MM.1S (cell line): ENCODE data around the gene SCFD2.

Experiments used
- EZH2 ChIP-seq: fragments of 300-600 bp; sonication (generic); optimal IDR thresholded peaks from 2 replicates; pipeline ENCODE3; 2017; ENCODE audit warnings: low read depth, mild to moderate bottlenecking, antibody characterized with exemption, low read length, mixed read lengths
- EZH2phosphoT487 ChIP-seq: fragments of 300-600 bp; sonication (generic); IDR thresholded peaks from 2 replicates; pipeline ENCODE4 v1.6.1; 2018; ENCODE audit warnings: antibody characterized with exemption, low read length
- TF ChIP-seq, protein P1 (sequence below): fragments of 300-600 bp; sonication (generic); IDR thresholded peaks from 2 replicates; pipeline ENCODE4 v1.5.1; 2016; ENCODE audit warnings: antibody characterized with exemption, low read length, mixed read lengths

DNA sequence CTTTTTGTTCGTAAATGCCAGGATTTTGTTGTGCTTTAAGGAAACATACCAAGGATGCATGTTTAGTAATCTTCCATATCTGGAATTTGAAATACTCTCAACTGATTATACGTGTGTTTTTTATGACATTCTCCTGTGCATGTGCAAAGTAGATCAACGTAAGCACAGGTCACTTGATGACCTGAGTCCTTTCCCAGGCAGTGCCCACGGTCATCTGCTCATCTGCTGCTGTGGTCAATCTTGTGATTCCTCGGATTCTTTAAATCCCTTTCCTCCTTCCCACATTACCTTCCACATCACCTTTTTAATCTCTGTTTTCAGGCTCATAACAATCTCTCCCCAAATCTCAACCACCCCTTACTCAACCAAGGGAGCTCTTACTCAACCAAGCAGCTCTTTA lies 399.7 kb downstream of the SCFD2 start:
- TF ChIP-seq, protein P1, sequence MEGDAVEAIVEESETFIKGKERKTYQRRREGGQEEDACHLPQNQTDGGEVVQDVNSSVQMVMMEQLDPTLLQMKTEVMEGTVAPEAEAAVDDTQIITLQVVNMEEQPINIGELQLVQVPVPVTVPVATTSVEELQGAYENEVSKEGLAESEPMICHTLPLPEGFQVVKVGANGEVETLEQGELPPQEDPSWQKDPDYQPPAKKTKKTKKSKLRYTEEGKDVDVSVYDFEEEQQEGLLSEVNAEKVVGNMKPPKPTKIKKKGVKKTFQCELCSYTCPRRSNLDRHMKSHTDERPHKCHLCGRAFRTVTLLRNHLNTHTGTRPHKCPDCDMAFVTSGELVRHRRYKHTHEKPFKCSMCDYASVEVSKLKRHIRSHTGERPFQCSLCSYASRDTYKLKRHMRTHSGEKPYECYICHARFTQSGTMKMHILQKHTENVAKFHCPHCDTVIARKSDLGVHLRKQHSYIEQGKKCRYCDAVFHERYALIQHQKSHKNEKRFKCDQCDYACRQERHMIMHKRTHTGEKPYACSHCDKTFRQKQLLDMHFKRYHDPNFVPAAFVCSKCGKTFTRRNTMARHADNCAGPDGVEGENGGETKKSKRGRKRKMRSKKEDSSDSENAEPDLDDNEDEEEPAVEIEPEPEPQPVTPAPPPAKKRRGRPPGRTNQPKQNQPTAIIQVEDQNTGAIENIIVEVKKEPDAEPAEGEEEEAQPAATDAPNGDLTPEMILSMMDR, result no peak
- TF ChIP-seq EZH2, result no peak
- no peak for TF ChIP-seq EZH2phosphoT487
